ENCODE data around the gene GRIFIN.

GRIFIN gene

DNA sequence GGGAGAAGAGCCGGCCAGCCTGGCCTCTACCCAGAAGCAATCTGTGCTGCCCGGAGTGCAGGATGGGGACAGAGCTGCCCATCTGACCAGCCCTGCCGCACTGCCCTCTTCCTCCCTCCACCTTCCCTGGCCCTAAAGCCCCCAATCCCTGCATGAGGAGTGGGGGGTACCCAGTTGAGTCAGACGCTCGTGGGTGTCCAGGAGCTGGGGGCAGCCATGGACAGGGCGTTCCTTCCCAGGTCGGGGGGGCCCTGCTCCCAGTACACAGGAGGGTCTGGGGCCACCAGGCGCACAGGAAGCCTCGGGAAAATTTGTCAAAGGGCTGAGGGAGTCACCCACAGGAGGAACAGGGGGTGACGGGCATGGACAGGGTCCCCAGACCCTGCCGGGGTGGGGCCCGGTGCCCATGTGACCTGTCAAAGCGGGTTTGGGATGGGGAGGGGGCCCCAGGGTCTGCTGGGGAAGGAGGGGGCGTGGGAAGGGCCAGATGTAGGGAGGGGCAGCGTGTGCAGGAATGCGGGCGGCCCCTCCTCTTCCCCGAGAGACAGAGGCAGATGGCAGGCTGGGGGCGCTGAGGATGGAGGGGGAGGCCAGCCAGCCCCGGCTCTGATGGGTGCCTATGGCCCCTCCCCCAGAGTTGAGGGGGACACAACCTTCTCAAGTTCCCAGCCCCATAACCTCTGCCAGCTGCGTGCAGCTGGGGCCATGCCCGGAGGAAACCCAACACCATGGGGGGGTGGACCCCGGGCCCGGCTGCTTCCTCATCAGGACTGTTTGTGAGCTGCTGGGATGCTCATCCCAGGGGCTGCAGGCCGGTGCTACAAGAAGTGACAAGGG lies 21.5 kb upstream of the GRIFIN start:
- DNase-seq: no peak

GRCh38 chr7:2497065-2497464 lies 20.9 kb upstream of the GRIFIN start:
- DNase-seq: no peak

- DNase-seq: no peak
Measured at GRCh38 chr7:2496375-2496774, 20.2 kb upstream of the GRIFIN start.

- no peak for DNase-seq
Measured at GRCh38 chr7:2495418-2496299, 19.5 kb upstream of the GRIFIN start.

- no peak for DNase-seq
Measured at GRCh38 chr7:2494191-2495130, 18.3 kb upstream of the GRIFIN start.

DNA sequence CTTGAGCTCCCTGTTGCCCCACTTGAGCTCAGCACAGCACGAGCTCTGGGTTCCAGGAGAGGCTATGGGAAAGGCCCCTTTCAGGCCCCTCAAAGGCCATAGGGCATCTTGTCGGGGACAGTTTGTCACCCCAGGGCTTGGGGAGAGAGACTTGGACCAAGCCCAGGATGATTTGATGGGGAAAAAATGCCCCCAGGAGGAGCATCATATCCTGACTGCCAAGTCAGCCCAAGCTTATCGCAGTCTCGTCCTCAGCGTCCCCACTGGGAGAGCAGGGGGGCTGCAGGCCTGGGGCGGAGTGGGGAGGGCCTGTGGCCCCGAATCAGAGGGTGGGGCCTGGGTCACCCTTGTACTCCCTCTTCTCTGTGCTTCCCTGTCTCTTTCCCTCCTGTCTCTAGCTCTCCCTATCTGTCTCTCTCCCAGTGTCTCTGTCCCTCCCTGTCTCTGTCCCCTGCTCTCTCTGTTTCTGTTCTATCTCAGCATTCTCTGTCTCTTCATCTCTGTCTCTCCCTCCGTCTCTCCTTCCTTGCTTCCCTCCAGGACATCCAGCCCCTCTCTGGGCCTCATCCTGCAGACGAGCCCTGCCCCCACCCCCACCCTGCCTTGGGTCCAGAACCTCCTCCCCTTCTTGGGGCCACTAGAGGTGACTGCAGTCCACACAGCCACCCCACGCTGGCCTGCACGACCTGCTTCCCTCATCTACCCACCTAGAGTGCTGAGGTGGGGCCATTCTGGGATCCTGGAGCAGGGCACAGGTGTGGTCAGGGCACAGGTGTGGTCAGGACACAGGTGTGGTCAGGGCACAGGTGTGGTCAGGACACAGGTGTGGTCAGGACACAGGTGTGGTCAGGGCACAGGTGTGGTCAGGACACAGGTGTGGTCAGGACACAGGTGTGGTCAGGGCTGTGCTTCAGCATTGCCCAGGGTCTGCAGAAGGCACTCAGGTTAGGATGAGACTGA lies 17.3 kb upstream of the GRIFIN start:
- DNase-seq: no peak

GRCh38 chr7:2492038-2492437 lies 15.8 kb upstream of the GRIFIN start:
- DNase-seq: no peak

DNA sequence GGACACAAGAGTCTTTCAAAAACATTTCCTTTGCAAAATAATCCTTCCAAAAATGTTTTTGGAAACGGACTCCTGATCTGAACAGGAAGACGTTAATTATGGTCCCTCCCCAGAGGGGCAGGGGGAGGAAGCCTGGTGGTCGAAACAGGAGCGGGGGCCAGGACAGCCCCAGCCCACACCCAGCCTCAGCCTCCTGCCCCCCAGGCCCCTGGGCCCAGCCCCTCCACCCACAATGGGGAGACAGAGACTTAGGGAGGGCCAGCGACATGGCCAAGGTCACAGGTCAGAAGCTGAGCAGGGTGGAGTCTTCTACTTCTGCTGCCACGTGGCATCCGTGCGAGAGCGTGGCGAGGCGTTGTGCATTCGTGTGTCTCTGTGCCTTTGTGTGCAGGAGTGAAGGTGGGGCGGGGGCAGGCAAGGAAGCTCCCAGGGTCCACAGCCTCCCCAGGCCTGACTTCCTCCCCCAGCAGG lies 14.0 kb upstream of the GRIFIN start:
- no peak for DNase-seq

GRCh38 chr7:2488681-2489080 lies 12.5 kb upstream of the GRIFIN start:
- DNase-seq: no peak

- DNase-seq: no peak
Measured at GRCh38 chr7:2488272-2488645, 12.1 kb upstream of the GRIFIN start.

DNA sequence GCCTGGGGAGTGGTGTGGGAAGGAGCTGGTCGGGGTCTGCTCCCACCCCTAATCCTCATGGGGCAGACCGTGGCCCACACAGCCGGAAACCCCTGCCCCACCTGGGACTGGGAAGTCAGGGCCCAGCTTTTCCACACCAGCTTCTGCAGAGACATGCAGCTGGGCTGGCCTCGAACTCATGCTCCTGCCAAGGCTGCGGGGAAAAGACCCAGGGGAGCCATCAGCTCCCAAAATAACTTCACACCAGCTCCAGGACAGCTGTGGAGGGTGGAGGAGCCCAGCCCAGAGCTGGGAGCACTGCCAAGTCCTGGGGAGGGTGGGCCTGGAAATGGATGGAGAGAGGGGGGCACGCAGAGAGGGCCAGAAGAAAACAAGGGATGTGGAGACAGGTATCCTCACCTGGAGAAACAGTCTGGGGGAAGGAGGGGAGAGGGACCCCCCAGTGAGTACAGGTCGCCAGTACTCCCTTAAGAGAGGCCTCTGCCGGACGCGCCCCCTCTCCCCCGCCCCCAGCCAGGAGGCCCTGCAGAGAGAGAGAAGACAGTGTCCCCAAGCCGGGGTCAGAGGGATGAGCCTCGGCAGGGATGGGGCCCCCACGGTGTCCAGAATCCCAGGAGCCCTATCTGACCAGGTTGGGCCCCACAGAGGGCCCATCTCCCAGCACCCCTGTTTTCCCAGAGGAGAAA lies 11.5 kb upstream of the GRIFIN start:
- no peak for DNase-seq

- DNase-seq: no peak
Measured at GRCh38 chr7:2484868-2485267, 8.7 kb upstream of the GRIFIN start.

DNA sequence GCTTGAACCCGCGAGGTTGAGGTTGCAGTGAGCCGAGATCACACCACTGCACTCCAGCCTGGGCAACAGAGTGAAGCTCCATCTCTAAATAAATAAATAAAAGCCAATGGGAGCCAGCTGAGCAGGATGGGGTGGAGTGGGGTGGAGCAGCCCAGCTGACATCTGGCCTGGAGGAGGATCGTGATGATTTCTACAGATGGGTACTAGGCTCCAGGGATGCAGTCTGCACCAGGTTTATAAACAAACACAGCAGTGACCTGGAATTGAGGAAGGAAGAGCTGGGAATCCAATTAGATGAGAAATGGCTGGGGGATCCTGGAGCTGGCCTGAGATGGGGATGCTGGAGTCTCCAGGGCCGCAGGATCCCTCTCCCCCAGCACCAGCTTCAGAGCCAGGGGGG lies 7.3 kb upstream of the GRIFIN start:
- DNase-seq: no peak

- DNase-seq: no peak
Measured at GRCh38 chr7:2482725-2483451, 6.7 kb upstream of the GRIFIN start.

DNA sequence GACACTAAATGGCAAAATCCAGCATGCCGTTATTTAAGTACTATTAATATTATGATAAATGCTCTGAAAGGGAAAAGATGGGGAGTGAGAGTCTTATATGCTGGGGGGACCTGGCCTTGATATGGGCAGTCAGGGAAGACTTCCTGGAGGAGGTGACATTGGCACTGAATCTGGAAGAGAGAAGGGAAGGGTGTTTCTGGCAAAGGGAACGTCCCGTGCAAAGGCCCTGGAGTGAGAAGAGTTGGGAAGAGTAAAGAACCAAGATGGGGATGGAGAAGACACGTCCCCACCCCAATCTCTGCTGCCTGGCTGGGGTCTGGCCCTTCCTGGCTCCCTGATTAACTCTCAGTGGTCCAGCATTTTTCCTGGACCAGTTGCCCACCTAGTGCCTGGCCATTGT lies 5.0 kb upstream of the GRIFIN start:
- DNase-seq: no peak

DNA sequence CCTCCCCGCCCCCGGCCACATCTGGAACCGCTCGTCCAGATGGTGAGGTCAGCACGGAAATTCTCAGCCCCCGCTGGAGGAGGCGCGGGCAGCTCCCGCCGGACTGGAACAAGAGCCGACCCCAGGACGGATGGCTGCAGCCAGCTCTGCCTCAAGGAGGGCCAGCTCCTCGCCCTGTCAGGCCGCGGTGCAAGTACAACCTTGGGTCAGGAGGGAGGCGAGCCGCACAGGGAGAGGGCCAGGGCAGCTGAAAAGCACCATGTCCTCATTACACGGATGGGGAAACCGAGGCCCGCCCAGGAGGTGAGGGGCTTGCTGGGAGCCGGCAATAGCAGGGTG lies 3.8 kb upstream of the GRIFIN start:
- no peak for DNase-seq

DNA sequence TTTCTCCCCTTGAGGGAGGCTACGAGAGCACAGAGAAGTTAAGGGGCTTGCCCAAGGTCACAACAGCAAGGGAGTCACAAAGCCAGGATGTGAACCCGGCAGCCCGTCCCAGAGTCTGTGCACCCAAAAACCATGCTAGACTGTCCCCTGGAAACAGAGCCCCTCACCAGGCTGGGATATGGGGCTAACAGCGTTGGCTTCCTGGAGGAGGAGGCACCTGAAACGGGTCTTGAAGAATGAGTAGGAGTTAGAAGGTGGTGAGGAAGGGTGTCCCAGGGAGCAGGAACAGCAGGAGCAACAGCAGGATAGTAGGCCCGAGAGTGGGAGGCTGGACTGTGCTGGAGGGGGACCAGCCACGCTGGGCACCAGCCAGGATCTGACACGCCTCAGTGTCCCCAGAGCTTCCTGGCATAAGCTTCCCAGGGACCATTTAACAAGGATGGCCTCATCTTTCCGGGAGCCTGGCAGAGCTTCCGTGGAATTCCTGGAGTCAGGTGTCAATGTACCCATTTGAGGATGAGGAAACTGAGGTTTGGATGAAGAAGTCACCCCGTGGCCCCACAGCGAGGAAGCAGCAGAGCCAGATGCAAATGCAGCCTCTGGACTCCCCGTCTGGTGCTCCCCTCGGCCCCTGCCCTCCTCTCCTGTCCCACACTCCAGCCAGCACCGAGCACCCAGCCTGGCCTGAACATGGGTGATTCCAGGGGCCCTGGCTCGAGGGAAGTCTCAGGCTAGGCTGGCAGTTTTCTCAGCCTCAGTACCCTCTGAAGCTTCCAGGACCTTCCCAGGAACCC lies 3.3 kb upstream of the GRIFIN start:
- no peak for DNase-seq

- no peak for DNase-seq
Measured at GRCh38 chr7:2478800-2479199, 2.6 kb upstream of the GRIFIN start.

DNA sequence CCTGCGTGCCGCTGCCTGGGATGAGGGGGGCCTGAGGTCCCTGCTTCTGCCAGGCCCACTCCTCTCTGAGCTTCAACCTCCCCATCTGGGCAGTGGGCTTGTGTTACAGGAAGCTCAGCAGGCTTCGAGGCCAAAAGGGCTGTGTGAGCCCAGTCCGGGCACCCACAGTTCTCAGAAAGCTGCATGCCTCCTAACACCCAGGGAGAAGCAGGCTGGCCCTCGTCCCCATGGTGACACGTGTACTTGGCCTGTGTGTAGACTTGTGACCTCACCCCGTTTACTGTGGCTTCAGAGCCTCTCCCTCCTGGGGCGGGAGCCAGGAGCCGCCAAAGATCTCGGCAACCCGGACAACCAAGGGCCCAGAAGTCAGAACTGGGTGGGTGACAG lies 2.2 kb upstream of the GRIFIN start:
- no peak for DNase-seq

Measured in CD4-positive, alpha-beta T cell treated with Interleukin-10 for 1 hour (primary cell).